Astrocyte (in vitro differentiated cells and primary cell): ENCODE measurements around the gene OTX2. TPM values are rescaled to one million over a fixed set of nuclear protein-coding genes. Genes with fewer than 3 reads are reported as not detected.

Source experiments
- DNase-seq: peaks from one replicate; pipeline ENCODE4 v3.0.0-alpha.2; 2010; ENCODE audit warnings: low read depth
- FAIRE-seq: peaks from 2 replicates; lab custom pipeline; 2011; peaks lifted over from hg19 to GRCh38; lab: Jason Lieb, UNC
- H2AFZ ChIP-seq: 2 replicates; pipeline ENCODE4 v1.6.0; 2012; ENCODE audit warnings: low read depth, low read length, inconsistent platforms
- H3K27ac ChIP-seq: 2 replicates; pipeline ENCODE4 v1.5.1; 2011; ENCODE audit warnings: low read depth, low read length, inconsistent platforms
- H3K27me3 ChIP-seq: 2 replicates; pipeline ENCODE4 v1.6.0; 2011; ENCODE audit warnings: low read length, inconsistent platforms; ENCODE audit not compliant: insufficient read depth
- H3K36me3 ChIP-seq: 2 replicates; pipeline ENCODE4 v1.5.1; 2011; ENCODE audit warnings: low read length, inconsistent platforms; ENCODE audit not compliant: insufficient read depth
- H3K4me1 ChIP-seq: 2 replicates; pipeline ENCODE4 v1.5.1; 2011; ENCODE audit warnings: low read length, inconsistent platforms; ENCODE audit not compliant: insufficient read depth
- H3K4me2 ChIP-seq: 2 replicates; pipeline ENCODE4 v1.6.0; 2012; ENCODE audit warnings: low read length, inconsistent platforms
- H3K4me3 ChIP-seq: 2 replicates; pipeline ENCODE4 v1.5.1; 2011; ENCODE audit warnings: low read depth, mild to moderate bottlenecking, low read length, inconsistent platforms; ENCODE audit not compliant: insufficient read depth
- H3K79me2 ChIP-seq: 2 replicates; pipeline ENCODE4 v1.6.0; 2012; ENCODE audit warnings: mild to moderate bottlenecking, low read length, inconsistent platforms; ENCODE audit not compliant: insufficient read depth
- H3K9ac ChIP-seq: 2 replicates; pipeline ENCODE4 v1.6.0; 2012; ENCODE audit warnings: mild to moderate bottlenecking, low read length, inconsistent platforms
- H3K9me3 ChIP-seq: 2 replicates; pipeline ENCODE4 v1.5.1; 2012; ENCODE audit warnings: low read depth, mild to moderate bottlenecking, low read length, inconsistent platforms; ENCODE audit not compliant: insufficient read depth
- H4K20me1 ChIP-seq: 2 replicates; pipeline ENCODE4 v1.6.0; 2012; ENCODE audit warnings: low read length, inconsistent platforms; ENCODE audit not compliant: insufficient read depth
- H3K27ac Mint-ChIP-seq: one replicate; pipeline ENCODE4 v1.8.0; 2021; ENCODE audit warnings: mild to moderate bottlenecking, mixed read lengths; ENCODE audit not compliant: unreplicated experiment
- H3K27me3 Mint-ChIP-seq: one replicate; pipeline ENCODE4 v1.8.0; 2021; ENCODE audit warnings: low read depth, mixed read lengths; ENCODE audit not compliant: unreplicated experiment
- H3K36me3 Mint-ChIP-seq: one replicate; pipeline ENCODE4 v1.8.0; 2021; ENCODE audit warnings: low read depth, mixed read lengths; ENCODE audit not compliant: unreplicated experiment
- H3K4me1 Mint-ChIP-seq: one replicate; pipeline ENCODE4 v1.8.0; 2021; ENCODE audit warnings: low read depth, mixed read lengths; ENCODE audit not compliant: unreplicated experiment
- H3K4me3 Mint-ChIP-seq: one replicate; pipeline ENCODE4 v1.8.0; 2021; ENCODE audit warnings: mild to moderate bottlenecking, moderate library complexity, mixed read lengths; ENCODE audit not compliant: unreplicated experiment
- H3K9me3 Mint-ChIP-seq: one replicate; pipeline ENCODE4 v1.8.0; 2021; ENCODE audit warnings: mild to moderate bottlenecking, mixed read lengths; ENCODE audit not compliant: unreplicated experiment
- CTCF ChIP-seq: IDR thresholded peaks from 2 replicates; pipeline ENCODE4 v1.5.1; 2011; ENCODE audit warnings: low read depth, mild to moderate bottlenecking, inconsistent platforms, low read length, moderate library complexity; ENCODE audit not compliant: insufficient read depth
- EZH2 ChIP-seq: IDR thresholded peaks from 2 replicates; pipeline ENCODE4 v1.6.1; 2012; ENCODE audit warnings: mild to moderate bottlenecking, low read length, inconsistent platforms; ENCODE audit not compliant: insufficient read depth
- total RNA-seq: library from RNA; stranded (reverse); gene quantifications from 2 replicates; pipeline ENCODE4 v1.2.1, GENCODE V29; 2021

Gene OTX2
- total RNA-seq, 1 donor from 2014 or later = 8.2 TPM

- Mint-ChIP-seq H3K4me3 (no peak overlapping the region), H3K27me3 (peaks cover 31% of the 10 kb centered on the region)
These were observed 22.7 kb downstream of the OTX2 start for GRCh38 chr14:56787530-56787929.

GRCh38 chr14:56782711-56783110, 27.6 kb downstream of the OTX2 start:
- Mint-ChIP-seq H3K4me1 (no peaks in the 10 kb centered on the region), H3K36me3 (no peaks in the 10 kb centered on the region), H3K9me3 (no peaks in the 10 kb centered on the region), H3K4me3 (no peak overlapping the region), H3K27me3 (peaks cover 17% of the 10 kb centered on the region), H3K27ac (no peak overlapping the region)
- Histone ChIP-seq H3K4me1 (no peaks in the 10 kb centered on the region), H3K36me3 (no peaks in the 10 kb centered on the region), H3K4me3 (no peak overlapping the region), H2AFZ (no peak overlapping the region), H3K79me2 (no peaks in the 10 kb centered on the region), H3K27ac (no peak overlapping the region), H4K20me1 (no peaks in the 10 kb centered on the region), H3K9ac (no peak overlapping the region), H3K9me3 (no peaks in the 10 kb centered on the region), H3K4me2 (no peak overlapping the region), H3K27me3 (no peaks in the 10 kb centered on the region)
- FAIRE-seq (no peak), DNase-seq (no peak)
- TF ChIP-seq CTCF (no peak), EZH2 (no peak)

More at GRCh38 chr14:56787530-56787929, 22.7 kb downstream of the OTX2 start:
- no peak overlapping the region for H3K4me3 ChIP-seq
- DNase-seq (no peak), FAIRE-seq (no peak)
- TF ChIP-seq EZH2 = no peak
- TF ChIP-seq CTCF = no peak
- no peak overlapping the region for H2AFZ ChIP-seq
- H3K9me3 Mint-ChIP-seq = no peaks in the 10 kb centered on the region
- no peaks in the 10 kb centered on the region for H3K4me1 ChIP-seq
- H3K79me2 ChIP-seq = no peaks in the 10 kb centered on the region
- H3K9me3 ChIP-seq = no peaks in the 10 kb centered on the region
- H4K20me1 ChIP-seq = no peaks in the 10 kb centered on the region
- no peaks in the 10 kb centered on the region for H3K36me3 ChIP-seq
- no peaks in the 10 kb centered on the region for H3K27me3 ChIP-seq
- no peaks in the 10 kb centered on the region for H3K4me1 Mint-ChIP-seq
- H3K36me3 Mint-ChIP-seq = no peaks in the 10 kb centered on the region
- H3K27ac ChIP-seq = no peak overlapping the region
- H3K4me2 ChIP-seq = no peak overlapping the region
- H3K27ac Mint-ChIP-seq = no peak overlapping the region
- no peak overlapping the region for H3K9ac ChIP-seq

- no peak overlapping the region for H3K4me2 ChIP-seq
- no peak overlapping the region for H3K9ac ChIP-seq
- Mint-ChIP-seq H3K27me3 (peaks cover 9% of the 10 kb centered on the region), H3K27ac (no peak overlapping the region), H3K4me1 (no peaks in the 10 kb centered on the region), H3K9me3 (no peaks in the 10 kb centered on the region), H3K4me3 (no peak overlapping the region), H3K36me3 (no peaks in the 10 kb centered on the region)
- no peaks in the 10 kb centered on the region for H3K36me3 ChIP-seq
- H3K27me3 ChIP-seq = no peaks in the 10 kb centered on the region
- no peak overlapping the region for H3K27ac ChIP-seq
- H3K79me2 ChIP-seq = no peaks in the 10 kb centered on the region
- no peak overlapping the region for H2AFZ ChIP-seq
- no peaks in the 10 kb centered on the region for H4K20me1 ChIP-seq
- no peaks in the 10 kb centered on the region for H3K4me1 ChIP-seq
- no peak for TF ChIP-seq CTCF
- no peak for TF ChIP-seq EZH2
- DNase-seq (no peak), FAIRE-seq (no peak)
- no peaks in the 10 kb centered on the region for H3K9me3 ChIP-seq
- H3K4me3 ChIP-seq = no peak overlapping the region
These were observed 35.8 kb downstream of the OTX2 start for GRCh38 chr14:56774503-56774902.
